NCI-H2081 treated with DMSO at 0.1 percent for 48 hours (cell line): ENCODE data around the gene HDAC7.

Experiments
- DNase-seq: peaks from one replicate; lab custom pipeline; 2025; lab: John Stamatoyannopoulos, UW

The HDAC7 gene

GRCh38 chr12:47746073-47746472 lies 73.6 kb downstream of the HDAC7 start:
- no peak for DNase-seq

GRCh38 chr12:47745485-47746041 lies 74.1 kb downstream of the HDAC7 start:
- DNase-seq, result no peak

GRCh38 chr12:47744778-47745436 lies 74.8 kb downstream of the HDAC7 start:
- DNase-seq, result no peak

GRCh38 chr12:47744005-47744651 lies 75.6 kb downstream of the HDAC7 start:
- DNase-seq, result peak; percentile 12

GRCh38 chr12:47743311-47743860 lies 76.3 kb downstream of the HDAC7 start:
- DNase-seq, result no peak

- no peak for DNase-seq
These were observed 77.4 kb downstream of the HDAC7 start for GRCh38 chr12:47742253-47742825.

GRCh38 chr12:47741340-47741703 lies 78.4 kb downstream of the HDAC7 start:
- DNase-seq, result peak; percentile 71

- DNase-seq, result no peak
These were observed 78.9 kb downstream of the HDAC7 start for GRCh38 chr12:47740606-47741339.

- DNase-seq, result no peak
These were observed 79.7 kb downstream of the HDAC7 start for GRCh38 chr12:47739979-47740378.

GRCh38 chr12:47739297-47739696 lies 80.4 kb downstream of the HDAC7 start:
- DNase-seq, result no peak

GRCh38 chr12:47737936-47738594 lies 81.6 kb downstream of the HDAC7 start:
- no peak for DNase-seq

GRCh38 chr12:47736877-47737676 lies 82.6 kb downstream of the HDAC7 start:
- DNase-seq, result no peak

- DNase-seq, result no peak
These were observed 83.5 kb downstream of the HDAC7 start for GRCh38 chr12:47736216-47736615.

- DNase-seq, result no peak
These were observed 84.1 kb downstream of the HDAC7 start for GRCh38 chr12:47735649-47736048.

- DNase-seq, result no peak
These were observed 84.8 kb downstream of the HDAC7 start for GRCh38 chr12:47734725-47735480.

- no peak for DNase-seq
These were observed 86.6 kb downstream of the HDAC7 start for GRCh38 chr12:47733142-47733541.
